Measurements from ENCODE around the gene TRMT13.

The TRMT13 gene

DNA sequence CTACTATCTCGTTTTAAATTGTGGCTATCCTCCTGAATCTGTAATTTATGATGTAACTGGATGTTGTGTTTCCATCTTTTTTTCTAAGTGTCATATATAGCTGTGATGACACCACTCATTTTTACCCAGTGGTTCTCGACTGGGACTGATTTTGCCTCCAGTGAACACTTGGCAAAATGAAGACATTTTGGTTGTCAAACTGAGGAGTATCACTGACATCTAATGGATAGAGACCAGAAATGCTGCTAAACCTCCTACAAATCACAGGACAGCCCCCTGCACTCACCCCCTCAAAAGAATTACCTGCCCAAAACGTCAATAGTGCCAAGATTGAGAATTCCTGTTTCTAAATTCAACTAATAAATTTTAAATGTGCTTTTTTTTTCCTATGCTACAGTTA, 1.9 kb downstream of the TRMT13 start:
- H3K4me3 ChIP-seq (ENCODE audit: control insufficient read depth, low read depth, low read length): no peak overlapping the region
- TF ChIP-seq, protein P1, sequence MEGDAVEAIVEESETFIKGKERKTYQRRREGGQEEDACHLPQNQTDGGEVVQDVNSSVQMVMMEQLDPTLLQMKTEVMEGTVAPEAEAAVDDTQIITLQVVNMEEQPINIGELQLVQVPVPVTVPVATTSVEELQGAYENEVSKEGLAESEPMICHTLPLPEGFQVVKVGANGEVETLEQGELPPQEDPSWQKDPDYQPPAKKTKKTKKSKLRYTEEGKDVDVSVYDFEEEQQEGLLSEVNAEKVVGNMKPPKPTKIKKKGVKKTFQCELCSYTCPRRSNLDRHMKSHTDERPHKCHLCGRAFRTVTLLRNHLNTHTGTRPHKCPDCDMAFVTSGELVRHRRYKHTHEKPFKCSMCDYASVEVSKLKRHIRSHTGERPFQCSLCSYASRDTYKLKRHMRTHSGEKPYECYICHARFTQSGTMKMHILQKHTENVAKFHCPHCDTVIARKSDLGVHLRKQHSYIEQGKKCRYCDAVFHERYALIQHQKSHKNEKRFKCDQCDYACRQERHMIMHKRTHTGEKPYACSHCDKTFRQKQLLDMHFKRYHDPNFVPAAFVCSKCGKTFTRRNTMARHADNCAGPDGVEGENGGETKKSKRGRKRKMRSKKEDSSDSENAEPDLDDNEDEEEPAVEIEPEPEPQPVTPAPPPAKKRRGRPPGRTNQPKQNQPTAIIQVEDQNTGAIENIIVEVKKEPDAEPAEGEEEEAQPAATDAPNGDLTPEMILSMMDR (conservative IDR thresholded peaks at IDR 0.05; ENCODE audit: control insufficient read depth, insufficient read depth, low read depth, low read length): no peak
- peak; percentile 7 for DNase-seq (ENCODE audit: low read depth)

GRCh38 chr1:100137602-100138001, 4.6 kb downstream of the TRMT13 start:
- no peak overlapping the region for H3K4me3 ChIP-seq (ENCODE audit: control insufficient read depth, low read depth, low read length)
- no peak for DNase-seq (ENCODE audit: low read depth)
- TF ChIP-seq, protein P1 (conservative IDR thresholded peaks at IDR 0.05; ENCODE audit: control insufficient read depth, insufficient read depth, low read depth, low read length): no peak

GRCh38 chr1:100141192-100141591, 8.2 kb downstream of the TRMT13 start:
- H3K4me3 ChIP-seq (ENCODE audit: control insufficient read depth, low read depth, low read length): no peak overlapping the region
- DNase-seq (ENCODE audit: low read depth): no peak
- TF ChIP-seq, protein P1 (conservative IDR thresholded peaks at IDR 0.05; ENCODE audit: control insufficient read depth, insufficient read depth, low read depth, low read length): no peak

DNA sequence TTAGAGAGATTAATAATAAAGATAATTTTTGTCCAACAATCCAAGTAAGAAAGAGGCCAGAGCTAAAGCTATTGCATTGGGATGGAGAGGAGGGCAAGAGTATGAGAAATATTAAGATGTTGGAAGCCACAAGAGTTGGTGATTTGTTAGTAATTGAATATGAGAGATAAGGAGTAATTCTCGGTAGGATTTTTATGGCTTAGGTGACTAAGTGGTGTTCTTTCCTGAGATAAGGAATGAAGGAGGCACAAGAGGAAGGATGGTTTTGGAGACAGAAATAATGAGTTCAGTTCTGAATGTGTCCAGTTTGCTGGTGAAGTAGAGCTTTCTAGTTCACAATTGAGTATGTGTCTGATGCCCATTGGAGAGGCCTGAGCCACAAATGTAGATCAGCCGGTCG, 9.4 kb downstream of the TRMT13 start:
- no peak overlapping the region for H3K4me3 ChIP-seq (ENCODE audit: control insufficient read depth, low read depth, low read length)
- TF ChIP-seq, protein P1 (conservative IDR thresholded peaks at IDR 0.05; ENCODE audit: control insufficient read depth, insufficient read depth, low read depth, low read length): no peak
- no peak for DNase-seq (ENCODE audit: low read depth)

- no peak for DNase-seq (ENCODE audit: low read depth)
- no peak overlapping the region for H3K4me3 ChIP-seq (ENCODE audit: control insufficient read depth, low read depth, low read length)
- TF ChIP-seq, protein P1 (conservative IDR thresholded peaks at IDR 0.05; ENCODE audit: control insufficient read depth, insufficient read depth, low read depth, low read length): no peak
Measured at GRCh38 chr1:100145116-100145515, 12.2 kb downstream of the TRMT13 start.

- no peak for DNase-seq (ENCODE audit: low read depth)
- TF ChIP-seq, protein P1 (conservative IDR thresholded peaks at IDR 0.05; ENCODE audit: control insufficient read depth, insufficient read depth, low read depth, low read length): no peak
- H3K4me3 ChIP-seq (ENCODE audit: control insufficient read depth, low read depth, low read length): no peak overlapping the region
Measured at GRCh38 chr1:100146958-100147357, 14.0 kb downstream of the TRMT13 start.

- DNase-seq (ENCODE audit: low read depth): no peak
- no peak overlapping the region for H3K4me3 ChIP-seq (ENCODE audit: control insufficient read depth, low read depth, low read length)
- TF ChIP-seq, protein P1 (conservative IDR thresholded peaks at IDR 0.05; ENCODE audit: control insufficient read depth, insufficient read depth, low read depth, low read length): no peak
Measured at GRCh38 chr1:100147875-100148274, 14.9 kb downstream of the TRMT13 start.
